Glutamatergic neuron (in vitro differentiated cells): ENCODE measurements around the gene CDH8. TPM values are rescaled to one million over a fixed set of nuclear protein-coding genes. Genes with fewer than 3 reads are reported as not detected.

Experiments
- DNase-seq: peaks from one replicate; pipeline ENCODE4 v3.0.0; 2022
- H3K27ac Mint-ChIP-seq: one replicate; pipeline ENCODE4 v1.8.0; 2020; ENCODE audit warnings: mild to moderate bottlenecking, mixed read lengths, inconsistent platforms; ENCODE audit not compliant: unreplicated experiment
- H3K27me3 Mint-ChIP-seq: one replicate; pipeline ENCODE4 v1.8.0; 2020; ENCODE audit warnings: mild to moderate bottlenecking, moderate library complexity, mixed read lengths, inconsistent platforms; ENCODE audit not compliant: unreplicated experiment
- H3K36me3 Mint-ChIP-seq: one replicate; pipeline ENCODE4 v1.8.0; 2020; ENCODE audit warnings: mild to moderate bottlenecking, mixed read lengths, inconsistent platforms; ENCODE audit not compliant: unreplicated experiment
- H3K4me1 Mint-ChIP-seq: one replicate; pipeline ENCODE4 v1.8.0; 2020; ENCODE audit warnings: mild to moderate bottlenecking, low read depth, mixed read lengths, inconsistent platforms; ENCODE audit not compliant: unreplicated experiment
- H3K4me3 Mint-ChIP-seq: one replicate; pipeline ENCODE4 v1.8.0; 2020; ENCODE audit warnings: mild to moderate bottlenecking, mixed read lengths, inconsistent platforms; ENCODE audit not compliant: unreplicated experiment
- H3K9me3 Mint-ChIP-seq: one replicate; pipeline ENCODE4 v1.8.0; 2020; ENCODE audit warnings: mild to moderate bottlenecking, moderate library complexity, mixed read lengths, inconsistent platforms; ENCODE audit not compliant: unreplicated experiment
- CTCF ChIP-seq: fragments of 200-600 bp; sonication (generic); IDR thresholded peaks from one replicate; pipeline ENCODE4 v1.5.0; 2021; ENCODE audit not compliant: partially characterized antibody, unreplicated experiment
- total RNA-seq: library from RNA; stranded (reverse); fragmentation: NEBNext Ultra II Directional; extraction: Animal tissue kit (Norgen Biotek cat#: 25700); gene quantifications from one replicate; pipeline ENCODE4 v1.2.1, GENCODE V29; 2021; ENCODE audit not compliant: unreplicated experiment

CDH8 gene
- total RNA-seq, 1 donor from 2014 or later: 5.5 TPM

- DNase-seq: no peak
- Mint-ChIP-seq H3K9me3 (no peaks in the 10 kb centered on the region), H3K4me1 (no peaks in the 10 kb centered on the region), H3K27ac (no peak overlapping the region), H3K4me3 (no peak overlapping the region), H3K36me3 (no peaks in the 10 kb centered on the region), H3K27me3 (no peaks in the 10 kb centered on the region)
- TF ChIP-seq CTCF: no peak
Observed at GRCh38 chr16:61659936-61660335, 376.3 kb downstream of the CDH8 start.

- no peak for DNase-seq
- Mint-ChIP-seq H3K4me3 (no peak overlapping the region), H3K36me3 (no peaks in the 10 kb centered on the region), H3K27me3 (no peaks in the 10 kb centered on the region), H3K4me1 (no peaks in the 10 kb centered on the region), H3K27ac (no peak overlapping the region), H3K9me3 (no peaks in the 10 kb centered on the region)
- no peak for TF ChIP-seq CTCF
Observed at GRCh38 chr16:61654962-61655361, 381.3 kb downstream of the CDH8 start.

GRCh38 chr16:61653544-61653943, 382.7 kb downstream of the CDH8 start:
- H3K4me1 Mint-ChIP-seq: no peaks in the 10 kb centered on the region
- DNase-seq: no peak
- no peak overlapping the region for H3K27ac Mint-ChIP-seq
- H3K27me3 Mint-ChIP-seq: no peaks in the 10 kb centered on the region
- no peak for TF ChIP-seq CTCF
- H3K36me3 Mint-ChIP-seq: no peaks in the 10 kb centered on the region
- no peaks in the 10 kb centered on the region for H3K9me3 Mint-ChIP-seq
- H3K4me3 Mint-ChIP-seq: no peak overlapping the region

GRCh38 chr16:61645561-61645960, 390.7 kb downstream of the CDH8 start:
- H3K4me1 Mint-ChIP-seq: no peaks in the 10 kb centered on the region
- no peak for TF ChIP-seq CTCF
- no peak overlapping the region for H3K4me3 Mint-ChIP-seq
- DNase-seq: no peak
- no peak overlapping the region for H3K27ac Mint-ChIP-seq
- no peaks in the 10 kb centered on the region for H3K9me3 Mint-ChIP-seq
- H3K36me3 Mint-ChIP-seq: no peaks in the 10 kb centered on the region
- no peaks in the 10 kb centered on the region for H3K27me3 Mint-ChIP-seq

GRCh38 chr16:61644736-61645135, 391.5 kb downstream of the CDH8 start:
- Mint-ChIP-seq H3K9me3 (no peaks in the 10 kb centered on the region), H3K27me3 (no peaks in the 10 kb centered on the region), H3K4me1 (no peaks in the 10 kb centered on the region), H3K4me3 (no peak overlapping the region), H3K36me3 (no peaks in the 10 kb centered on the region), H3K27ac (no peak overlapping the region)
- no peak for TF ChIP-seq CTCF
- DNase-seq: no peak
